HepG2 (cell line): ENCODE measurements around the gene MRPL14. TPM values are rescaled to one million over a fixed set of nuclear protein-coding genes. Genes with fewer than 3 reads are reported as not detected.

Source experiments
- GLI4 ChIP-seq: sonication (generic); formaldehyde crosslinking; IDR thresholded peaks from 2 replicates; pipeline ENCODE4 v1.5.1; 2020; ENCODE audit warnings: missing genetic modification reagents, mild to moderate bottlenecking, moderate library complexity, borderline replicate concordance
- HDAC2 ChIP-seq: sonication (generic); formaldehyde crosslinking; IDR thresholded peaks from 2 replicates; pipeline ENCODE4 v1.4.0; 2020; ENCODE audit warnings: missing genetic modification reagents
- HMGXB4 ChIP-seq, 2 experiments: sonication (generic) in 1 of 2; formaldehyde crosslinking in 1 of 2; IDR thresholded peaks; 2 replicates each; pipeline versions ENCODE4 v1.4.0 to v1.6.1; 2018 to 2020; ENCODE audit warnings: missing genetic modification reagents in 2 of 2, borderline replicate concordance in 1 of 2, low read depth in 1 of 2, mild to moderate bottlenecking in 1 of 2, missing biosample characterization in 1 of 2
- HOXA7 ChIP-seq: sonication (generic); formaldehyde crosslinking; IDR thresholded peaks from 2 replicates; pipeline ENCODE4 v1.8.1; 2022; ENCODE audit warnings: mild to moderate bottlenecking, missing genetic modification reagents, moderate library complexity
- NFIC ChIP-seq: IDR thresholded peaks from 2 replicates; pipeline ENCODE4 v1.6.1; 2012; ENCODE audit warnings: mild to moderate bottlenecking, low read length, inconsistent platforms
- NRL ChIP-seq: sonication (generic); formaldehyde crosslinking; IDR thresholded peaks from 2 replicates; pipeline ENCODE4 v1.5.0; 2020; ENCODE audit warnings: missing genetic modification reagents, mild to moderate bottlenecking, moderate library complexity, borderline replicate concordance
- ZBTB33 ChIP-seq: sonication (generic); formaldehyde crosslinking; IDR thresholded peaks from 2 replicates; pipeline ENCODE4 v1.4.0; 2020; ENCODE audit warnings: missing genetic modification reagents
- ZBTB44 ChIP-seq: sonication (generic); formaldehyde crosslinking; IDR thresholded peaks from 2 replicates; pipeline ENCODE4 v1.4.0; 2020; ENCODE audit warnings: missing genetic modification reagents
- ZC3H13 ChIP-seq: sonication (generic); formaldehyde crosslinking; IDR thresholded peaks from 2 replicates; pipeline ENCODE4 v1.8.1; 2023; ENCODE audit warnings: mild to moderate bottlenecking, missing genetic modification reagents, moderate library complexity
- ZNF234 ChIP-seq: sonication (generic); formaldehyde crosslinking; conservative IDR thresholded peaks from 2 replicates; pipeline ENCODE4 v1.5.1; 2020; ENCODE audit warnings: mild to moderate bottlenecking, missing genetic modification reagents
- ZNF543 ChIP-seq: sonication (generic); formaldehyde crosslinking; IDR thresholded peaks from 2 replicates; pipeline ENCODE4 v1.4.0; 2020; ENCODE audit warnings: mild to moderate bottlenecking, missing genetic modification reagents
- ZNF563 ChIP-seq: sonication (generic); formaldehyde crosslinking; IDR thresholded peaks from 2 replicates; pipeline ENCODE4 v1.8.0; 2022; ENCODE audit warnings: mild to moderate bottlenecking, moderate library complexity, missing genetic modification reagents
- ZNF589 ChIP-seq: sonication (generic); formaldehyde crosslinking; conservative IDR thresholded peaks from 2 replicates; pipeline ENCODE4 v1.8.0; 2022; ENCODE audit warnings: mild to moderate bottlenecking, moderate library complexity, missing genetic modification reagents
- ZNF678 ChIP-seq: sonication (generic); formaldehyde crosslinking; IDR thresholded peaks from 2 replicates; pipeline ENCODE4 v1.4.0; 2020; ENCODE audit warnings: mild to moderate bottlenecking, missing genetic modification reagents
- polyA plus RNA-seq, 8 experiments: library from polyadenylated mRNA; depleted of rRNA in 3 of 8; stranded (reverse) in 7 of 8; unstranded in 1 of 8; fragments of >200 nt; fragmentation: Illumina TruSeq in 4 of 8; extraction: Trizol in 4 of 8; gene quantifications; 2 replicates each; pipeline versions ENCODE4 v1.2.1 to v1.2.3, GENCODE V29; 2011 to 2016; ENCODE audit warnings: low read depth in 4 of 8, missing spikeins in 1 of 8, mixed read lengths in 1 of 8; ENCODE audit not compliant: insufficient read depth in 1 of 8
- total RNA-seq, 5 experiments: library from RNA; depleted of rRNA; stranded (reverse); fragments of >200 nt; fragmentation: Illumina TruSeq; extraction: Trizol; gene quantifications; 2 replicates each; pipeline ENCODE4 v1.2.3, GENCODE V29; 2016; ENCODE audit warnings: low read depth in 1 of 5
- TF ChIP-seq, protein P1 (sequence below): sonication (generic); formaldehyde crosslinking; IDR thresholded peaks from 2 replicates; pipeline ENCODE4 v1.9.0; 2021; ENCODE audit warnings: missing genetic modification reagents, mild to moderate bottlenecking, borderline replicate concordance
- TF ChIP-seq, protein P2 (sequence below): sonication (generic); formaldehyde crosslinking; IDR thresholded peaks from 2 replicates; pipeline ENCODE4 v1.4.0; 2020; ENCODE audit warnings: missing genetic modification reagents

The MRPL14 gene
- total and polyA plus RNA-seq, 2 of the 13 experiments (the other 11 are each of a cell fraction or from before 2014, with no cell fraction given) = 157 to 178 TPM

- TF ChIP-seq ZNF589 (CRISPR knock-in tag) (no peak), NFIC (no peak), ZNF678 (no peak), HMGXB4 (CRISPR knock-in tag; IDR thresholded peaks at IDR 0.05; ENCODE audit: borderline replicate concordance in 1 of 2, low read depth in 1 of 2) (peak; percentile 78 to 82; a peak in 3 of 4 replicates), GLI4 (CRISPR knock-in tag) (no peak), HDAC2 (CRISPR knock-in tag) (peak; percentile 35; the same call in 1 of the 2 replicates), ZBTB33 (CRISPR knock-in tag) (peak; percentile 100), ZBTB44 (CRISPR knock-in tag) (no peak), ZNF543 (CRISPR knock-in tag) (no peak), NRL (CRISPR knock-in tag) (no peak; the same call in 1 of the 2 replicates), HOXA7 (CRISPR knock-in tag) (no peak), ZNF563 (CRISPR knock-in tag) (peak; percentile 34; the same call in 1 of the 2 replicates), ZC3H13 (0 out of 2 replicates have a peak, but pooled peaks have one; percentile 13), ZNF234 (CRISPR knock-in tag) (no peak)
- TF ChIP-seq, protein P1, sequence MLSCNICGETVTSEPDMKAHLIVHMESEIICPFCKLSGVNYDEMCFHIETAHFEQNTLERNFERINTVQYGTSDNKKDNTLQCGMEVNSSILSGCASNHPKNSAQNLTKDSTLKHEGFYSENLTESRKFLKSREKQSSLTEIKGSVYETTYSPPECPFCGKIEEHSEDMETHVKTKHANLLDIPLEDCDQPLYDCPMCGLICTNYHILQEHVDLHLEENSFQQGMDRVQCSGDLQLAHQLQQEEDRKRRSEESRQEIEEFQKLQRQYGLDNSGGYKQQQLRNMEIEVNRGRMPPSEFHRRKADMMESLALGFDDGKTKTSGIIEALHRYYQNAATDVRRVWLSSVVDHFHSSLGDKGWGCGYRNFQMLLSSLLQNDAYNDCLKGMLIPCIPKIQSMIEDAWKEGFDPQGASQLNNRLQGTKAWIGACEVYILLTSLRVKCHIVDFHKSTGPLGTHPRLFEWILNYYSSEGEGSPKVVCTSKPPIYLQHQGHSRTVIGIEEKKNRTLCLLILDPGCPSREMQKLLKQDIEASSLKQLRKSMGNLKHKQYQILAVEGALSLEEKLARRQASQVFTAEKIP (CRISPR knock-in tag) = no peak
- TF ChIP-seq, protein P2, sequence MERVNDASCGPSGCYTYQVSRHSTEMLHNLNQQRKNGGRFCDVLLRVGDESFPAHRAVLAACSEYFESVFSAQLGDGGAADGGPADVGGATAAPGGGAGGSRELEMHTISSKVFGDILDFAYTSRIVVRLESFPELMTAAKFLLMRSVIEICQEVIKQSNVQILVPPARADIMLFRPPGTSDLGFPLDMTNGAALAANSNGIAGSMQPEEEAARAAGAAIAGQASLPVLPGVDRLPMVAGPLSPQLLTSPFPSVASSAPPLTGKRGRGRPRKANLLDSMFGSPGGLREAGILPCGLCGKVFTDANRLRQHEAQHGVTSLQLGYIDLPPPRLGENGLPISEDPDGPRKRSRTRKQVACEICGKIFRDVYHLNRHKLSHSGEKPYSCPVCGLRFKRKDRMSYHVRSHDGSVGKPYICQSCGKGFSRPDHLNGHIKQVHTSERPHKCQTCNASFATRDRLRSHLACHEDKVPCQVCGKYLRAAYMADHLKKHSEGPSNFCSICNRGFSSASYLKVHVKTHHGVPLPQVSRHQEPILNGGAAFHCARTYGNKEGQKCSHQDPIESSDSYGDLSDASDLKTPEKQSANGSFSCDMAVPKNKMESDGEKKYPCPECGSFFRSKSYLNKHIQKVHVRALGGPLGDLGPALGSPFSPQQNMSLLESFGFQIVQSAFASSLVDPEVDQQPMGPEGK (CRISPR knock-in tag) = peak; percentile 52
These were observed 24.3 kb upstream of the MRPL14 start (continued) for GRCh38 chr6:44151348-44152108.
